D721Med (cell line): ENCODE data around the gene FLYWCH1.

ENCODE experiments used
- DNase-seq: peaks from one replicate; pipeline ENCODE4 v3.0.0; 2011; ENCODE audit warnings: low spot score; ENCODE audit not compliant: insufficient read length
- FAIRE-seq: peaks from 2 replicates; lab custom pipeline; 2011; peaks lifted over from hg19 to GRCh38; lab: Jason Lieb, UNC
- CTCF ChIP-seq: IDR thresholded peaks from 2 replicates; pipeline ENCODE4 v1.5.1; 2012; ENCODE audit warnings: mild to moderate bottlenecking, control low read depth; ENCODE audit not compliant: insufficient read depth; ENCODE audit errors: missing control alignments

Gene FLYWCH1

GRCh38 chr16:2971985-2972784 is 60.5 kb downstream of the FLYWCH1 start:
- FAIRE-seq (no peak), DNase-seq (no peak)
- no peak for TF ChIP-seq CTCF

GRCh38 chr16:2973093-2973492 is 61.4 kb downstream of the FLYWCH1 start:
- FAIRE-seq (no peak), DNase-seq (no peak)
- no peak for TF ChIP-seq CTCF

GRCh38 chr16:2973605-2974318 is 62.0 kb downstream of the FLYWCH1 start:
- no peak for TF ChIP-seq CTCF
- no peak for FAIRE-seq
- no peak for DNase-seq

- FAIRE-seq (no peak), DNase-seq (no peak)
- TF ChIP-seq CTCF, result no peak
These were observed 62.8 kb downstream of the FLYWCH1 start for GRCh38 chr16:2974319-2975056.

GRCh38 chr16:2975161-2975795 is 63.5 kb downstream of the FLYWCH1 start:
- no peak for TF ChIP-seq CTCF
- no peak for FAIRE-seq
- no peak for DNase-seq

- DNase-seq (no peak), FAIRE-seq (no peak)
- no peak for TF ChIP-seq CTCF
These were observed 64.5 kb downstream of the FLYWCH1 start for GRCh38 chr16:2976201-2976600.
